ENCODE data around the gene SLC6A19. TPM values are rescaled to one million over a fixed set of nuclear protein-coding genes. Genes with fewer than 3 reads are reported as not detected.

Gene SLC6A19
- total and polyA plus RNA-seq, 9 of the 15 experiments (the other 6 are each of a cell fraction or from before 2014, with no cell fraction given) = 0.03 to 1.6 (median 0.59) TPM

DNA sequence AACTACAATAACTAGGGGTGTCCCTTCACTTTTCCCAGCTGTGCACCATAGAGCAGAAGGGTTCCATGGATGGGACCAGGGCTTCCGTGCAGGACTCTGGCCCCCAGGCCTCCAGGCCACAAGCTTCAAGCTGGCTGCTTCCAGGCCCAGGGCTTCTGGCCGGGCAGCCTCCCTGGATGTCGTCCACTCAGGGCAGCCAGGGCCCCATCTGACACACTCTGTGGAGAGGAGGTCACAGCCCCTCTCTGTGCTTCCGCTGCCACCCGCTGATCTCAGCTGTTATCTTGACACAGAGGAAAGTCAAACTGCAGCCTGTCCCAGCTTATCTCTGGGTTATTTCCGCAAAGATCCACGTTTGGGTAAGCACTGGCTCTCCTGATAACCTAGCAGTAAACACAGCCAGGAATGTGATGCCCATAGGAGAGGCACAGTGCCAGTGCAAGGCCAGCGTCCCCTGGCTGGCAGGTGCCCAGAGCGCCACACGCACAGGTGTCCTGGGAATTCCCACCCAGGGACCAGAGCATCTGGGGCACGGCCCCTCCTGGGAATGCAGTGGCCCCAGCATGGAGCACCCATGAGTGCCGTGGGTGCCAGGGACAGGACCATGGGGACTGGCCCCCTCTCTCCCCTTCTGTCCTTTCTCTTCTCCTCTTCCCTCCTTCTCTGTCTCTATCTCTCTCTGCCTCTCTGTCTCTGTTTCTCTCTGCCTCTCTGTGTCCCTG, 15.6 kb upstream of the SLC6A19 start (continued):
- TF ChIP-seq GATAD2A (IDR thresholded peaks at IDR 0.05) (peak; percentile 94), ILK (tag; IDR thresholded peaks at IDR 0.05; ENCODE audit: borderline replicate concordance, low read depth) (no peak), ATF1 (CRISPR knock-in tag; IDR thresholded peaks at IDR 0.05) (no peak), ATF1 (tag; IDR thresholded peaks at IDR 0.05) (peak; percentile 79), CHD1 (IDR thresholded peaks at IDR 0.05; ENCODE audit: low read length) (no peak), ZNF431 (CRISPR knock-in tag; IDR thresholded peaks at IDR 0.05) (no peak), ASH1L (IDR thresholded peaks at IDR 0.05; ENCODE audit: borderline replicate concordance, low read depth, partially characterized antibody) (no peak), MTA2 (IDR thresholded peaks at IDR 0.05; ENCODE audit: low read depth) (peak; percentile 86), JUND (IDR thresholded peaks at IDR 0.05; ENCODE audit: borderline replicate concordance, low read depth, low read length) (peak; percentile 89), JUND (tag; IDR thresholded peaks at IDR 0.05; ENCODE audit: borderline replicate concordance, low read depth, low read length) (peak; percentile 89; the same call in 1 of the 3 replicates), NCOR1 (IDR thresholded peaks at IDR 0.05) (peak; percentile 97), SAFB (IDR thresholded peaks at IDR 0.05; ENCODE audit: borderline replicate concordance, low read depth, low read length) (no peak), ELF2 (CRISPR knock-in tag; IDR thresholded peaks at IDR 0.05) (peak; percentile 80), OTX1 (CRISPR knock-in tag; IDR thresholded peaks at IDR 0.05) (no peak), MEIS2 (IDR thresholded peaks at IDR 0.05; ENCODE audit: partially characterized antibody) (peak; percentile 77), GTF2A2 (tag; IDR thresholded peaks at IDR 0.05) (no peak), CHD2 (IDR thresholded peaks at IDR 0.05; ENCODE audit: low read depth, low read length) (no peak), NONO (IDR thresholded peaks at IDR 0.05; ENCODE audit: low read depth in 2 of 2, low read length in 1 of 2) (peak in 1 of 2 experiments; percentile 81; a peak in 1 of 4 replicates), MTA1 (IDR thresholded peaks at IDR 0.05; ENCODE audit: borderline replicate concordance) (peak; percentile 79), TARDBP (IDR thresholded peaks at IDR 0.05) (peak; percentile 71; the same call in 1 of the 2 replicates), STAT5A (IDR thresholded peaks at IDR 0.05; ENCODE audit: borderline replicate concordance, low read length) (peak; percentile 89), SMAD2 (IDR thresholded peaks at IDR 0.05; ENCODE audit: low read depth, low read length) (no peak), FOXJ3 (CRISPR knock-in tag; IDR thresholded peaks at IDR 0.05) (no peak), CREBBP (IDR thresholded peaks at IDR 0.05; ENCODE audit: low read depth, low read length) (no peak), NR2F6 (CRISPR knock-in tag; IDR thresholded peaks at IDR 0.05) (no peak), MAFF (IDR thresholded peaks at IDR 0.05; ENCODE audit: low read length) (no peak), ZNF644 (tag; IDR thresholded peaks at IDR 0.05; ENCODE audit: low read depth) (peak; percentile 79; the same call in 1 of the 2 replicates), PRMT5 (CRISPR knock-in tag; IDR thresholded peaks at IDR 0.05) (no peak)
- TF ChIP-seq, protein P1, sequence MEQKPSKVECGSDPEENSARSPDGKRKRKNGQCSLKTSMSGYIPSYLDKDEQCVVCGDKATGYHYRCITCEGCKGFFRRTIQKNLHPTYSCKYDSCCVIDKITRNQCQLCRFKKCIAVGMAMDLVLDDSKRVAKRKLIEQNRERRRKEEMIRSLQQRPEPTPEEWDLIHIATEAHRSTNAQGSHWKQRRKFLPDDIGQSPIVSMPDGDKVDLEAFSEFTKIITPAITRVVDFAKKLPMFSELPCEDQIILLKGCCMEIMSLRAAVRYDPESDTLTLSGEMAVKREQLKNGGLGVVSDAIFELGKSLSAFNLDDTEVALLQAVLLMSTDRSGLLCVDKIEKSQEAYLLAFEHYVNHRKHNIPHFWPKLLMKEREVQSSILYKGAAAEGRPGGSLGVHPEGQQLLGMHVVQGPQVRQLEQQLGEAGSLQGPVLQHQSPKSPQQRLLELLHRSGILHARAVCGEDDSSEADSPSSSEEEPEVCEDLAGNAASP (IDR thresholded peaks at IDR 0.05) = no peak

Measured in K562 (cell line).